Measurements from ENCODE around the gene PLXNA3.

DNA sequence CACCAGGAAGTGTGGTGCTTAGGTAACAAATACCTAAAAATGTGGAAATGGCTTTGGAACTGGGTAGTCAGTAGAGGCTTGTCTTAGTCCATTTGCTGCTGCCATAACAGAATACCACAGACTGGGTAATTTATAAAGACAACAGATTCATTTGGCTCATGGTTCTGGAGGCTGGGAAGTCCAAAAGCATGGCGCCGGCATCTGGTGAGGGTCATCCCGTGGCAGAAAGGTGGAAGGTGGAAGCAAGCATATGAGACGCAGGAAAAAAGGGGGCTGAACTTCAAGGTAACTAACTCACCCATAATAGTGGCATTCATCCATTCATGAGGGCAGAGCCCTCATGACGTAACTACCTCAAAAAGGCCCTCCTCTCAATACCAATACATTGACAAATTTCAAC lies 51.4 kb downstream of the PLXNA3 start:
- TF ChIP-seq, protein P1, sequence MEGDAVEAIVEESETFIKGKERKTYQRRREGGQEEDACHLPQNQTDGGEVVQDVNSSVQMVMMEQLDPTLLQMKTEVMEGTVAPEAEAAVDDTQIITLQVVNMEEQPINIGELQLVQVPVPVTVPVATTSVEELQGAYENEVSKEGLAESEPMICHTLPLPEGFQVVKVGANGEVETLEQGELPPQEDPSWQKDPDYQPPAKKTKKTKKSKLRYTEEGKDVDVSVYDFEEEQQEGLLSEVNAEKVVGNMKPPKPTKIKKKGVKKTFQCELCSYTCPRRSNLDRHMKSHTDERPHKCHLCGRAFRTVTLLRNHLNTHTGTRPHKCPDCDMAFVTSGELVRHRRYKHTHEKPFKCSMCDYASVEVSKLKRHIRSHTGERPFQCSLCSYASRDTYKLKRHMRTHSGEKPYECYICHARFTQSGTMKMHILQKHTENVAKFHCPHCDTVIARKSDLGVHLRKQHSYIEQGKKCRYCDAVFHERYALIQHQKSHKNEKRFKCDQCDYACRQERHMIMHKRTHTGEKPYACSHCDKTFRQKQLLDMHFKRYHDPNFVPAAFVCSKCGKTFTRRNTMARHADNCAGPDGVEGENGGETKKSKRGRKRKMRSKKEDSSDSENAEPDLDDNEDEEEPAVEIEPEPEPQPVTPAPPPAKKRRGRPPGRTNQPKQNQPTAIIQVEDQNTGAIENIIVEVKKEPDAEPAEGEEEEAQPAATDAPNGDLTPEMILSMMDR (IDR thresholded peaks at IDR 0.05): no peak
- TF ChIP-seq POLR2A (IDR thresholded peaks at IDR 0.05): no peak

Data from Peyer's patch (tissue), 4 donors.